SK-N-MC (cell line): ENCODE data around the gene DOC2B.
"Not testable (repeated sequence)": the region's sequence is repeated elsewhere in the genome, so short reads cannot be mapped to it uniquely, and the experiment has no call there.

Source experiments
- DNase-seq: peaks from one replicate; pipeline ENCODE4 v3.0.0-alpha.2; 2011; ENCODE audit warnings: low read depth, low spot score
- H3K27ac ChIP-seq: fragments of 200-600 bp; sonication (generic); 2 replicates; pipeline ENCODE4 v1.5.1; 2016; ENCODE audit warnings: mixed run types
- H3K36me3 ChIP-seq: fragments of 200-600 bp; sonication (generic); 2 replicates; pipeline ENCODE4 v1.6.1; 2017; ENCODE audit warnings: antibody characterized with exemption, low read length, mixed read lengths; ENCODE audit not compliant: insufficient read depth
- H3K4me3 ChIP-seq: fragments of 200-600 bp; sonication (generic); 2 replicates; pipeline ENCODE4 v1.5.1; 2016
- H3K9ac ChIP-seq: fragments of 200-600 bp; sonication (generic); 2 replicates; pipeline ENCODE4 v1.8.0; 2017; ENCODE audit warnings: mixed run types, mixed read lengths; ENCODE audit not compliant: insufficient read length
- H3K9me3 ChIP-seq: fragments of 200-600 bp; sonication (generic); 2 replicates; pipeline ENCODE4 v1.6.1; 2017; ENCODE audit warnings: low read depth, mild to moderate bottlenecking, antibody characterized with exemption, low read length, moderate library complexity, mixed read lengths
- EZH2 ChIP-seq: fragments of 200-600 bp; sonication (generic); IDR thresholded peaks from one replicate; pipeline ENCODE4 v1.6.1; 2017; ENCODE audit warnings: antibody characterized with exemption
- FOXP2 ChIP-seq: optimal IDR thresholded peaks from 2 replicates; pipeline ENCODE3; 2011; ENCODE audit warnings: mild to moderate bottlenecking, moderate library complexity; ENCODE audit not compliant: insufficient read depth; ENCODE audit errors: extremely low read length, control extremely low read depth
- POLR2AphosphoS5 ChIP-seq: IDR thresholded peaks from 2 replicates; pipeline ENCODE4 v1.6.1; 2012; ENCODE audit warnings: mild to moderate bottlenecking, low read depth, low read length, borderline replicate concordance

The DOC2B gene

DNA sequence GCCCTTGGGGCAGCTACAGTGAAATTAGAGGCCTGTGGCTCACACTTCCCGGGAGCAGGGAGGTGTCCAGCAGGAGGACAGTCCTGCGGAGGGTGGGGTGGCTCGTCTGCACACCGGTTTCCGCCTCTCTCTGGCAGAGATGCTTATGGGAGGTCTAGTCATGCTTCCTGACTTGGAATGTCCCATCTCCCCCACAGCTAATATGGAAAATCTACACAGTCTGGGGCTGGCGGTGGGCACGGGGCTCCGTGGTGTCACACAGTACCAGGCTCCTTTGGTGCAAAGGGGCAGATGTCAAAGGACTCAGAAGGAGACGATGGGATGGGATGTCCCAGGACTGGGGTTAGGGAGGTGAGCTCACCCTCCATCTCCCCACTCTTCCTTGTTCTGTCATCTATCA lies 44.1 kb upstream of the DOC2B start:
- Histone ChIP-seq H3K4me3 (no peak overlapping the region), H3K9me3 (no peaks in the 10 kb centered on the region), H3K36me3 (no peaks in the 10 kb centered on the region), H3K27ac (no peak overlapping the region), H3K9ac (no peak overlapping the region)
- no peak for DNase-seq
- no peak for TF ChIP-seq FOXP2
- TF ChIP-seq POLR2AphosphoS5: no peak
- TF ChIP-seq EZH2: no peak

DNA sequence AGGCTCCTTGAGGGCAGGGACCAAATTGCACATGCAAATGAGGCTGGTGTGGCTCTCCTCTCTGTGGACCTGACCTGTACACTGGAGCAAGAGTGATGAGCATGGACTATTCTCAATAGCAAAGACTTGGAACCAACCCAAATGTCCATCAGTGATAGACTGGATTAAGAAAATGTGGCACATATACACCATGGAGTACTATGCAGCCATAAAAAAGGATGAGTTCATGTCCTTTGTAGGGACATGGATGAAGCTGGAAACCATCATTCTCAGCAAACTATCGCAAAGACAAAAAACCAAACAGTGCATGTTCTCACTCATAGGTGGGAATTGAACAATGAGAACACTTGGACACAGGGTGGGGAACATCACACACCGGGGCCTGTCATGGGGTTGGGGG lies 43.1 kb upstream of the DOC2B start:
- not testable (repeated sequence) for H3K9ac ChIP-seq, DNase-seq, H3K4me3 ChIP-seq, H3K36me3 ChIP-seq, H3K27ac ChIP-seq, H3K9me3 ChIP-seq

DNA sequence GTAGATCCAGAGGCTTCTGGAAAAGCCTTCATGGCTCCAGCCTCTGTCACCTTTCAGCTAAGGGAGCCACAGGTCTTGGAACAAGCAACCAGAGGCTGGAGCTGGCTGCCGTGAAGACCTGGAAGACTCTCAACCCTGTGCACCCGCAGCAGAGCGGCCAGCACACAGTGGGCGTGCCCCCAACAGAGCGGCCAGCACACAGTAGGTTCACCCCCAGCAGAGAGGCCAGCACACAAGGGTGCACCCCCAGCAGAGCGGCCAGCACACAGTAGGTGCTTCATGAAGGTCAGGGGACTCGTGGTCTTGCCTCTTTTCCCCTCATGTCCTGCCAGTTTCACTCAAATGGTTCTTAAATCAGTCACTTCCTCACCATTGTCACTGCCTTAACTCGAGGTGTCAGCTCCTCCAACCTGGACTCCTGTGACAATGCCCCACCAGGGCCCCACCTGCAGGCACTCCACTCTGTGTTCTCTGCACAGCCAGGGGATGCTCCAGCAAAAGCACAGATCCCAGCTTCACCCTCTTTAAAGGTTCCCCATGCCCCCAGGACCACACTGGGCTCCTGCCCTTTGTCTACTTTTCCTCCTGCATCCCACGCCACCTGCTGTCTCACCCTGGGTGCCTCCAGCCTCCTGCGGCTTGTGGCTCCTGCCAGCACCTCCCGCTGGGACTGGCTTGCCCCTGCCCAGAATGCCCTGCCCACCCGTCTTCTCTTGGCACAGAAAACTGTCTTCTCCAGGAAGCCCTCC lies 42.4 kb upstream of the DOC2B start:
- TF ChIP-seq EZH2: no peak
- Histone ChIP-seq H3K36me3 (no peaks in the 10 kb centered on the region), H3K9me3 (no peaks in the 10 kb centered on the region), H3K27ac (no peak overlapping the region), H3K4me3 (no peak overlapping the region), H3K9ac (no peak overlapping the region)
- DNase-seq: no peak

DNA sequence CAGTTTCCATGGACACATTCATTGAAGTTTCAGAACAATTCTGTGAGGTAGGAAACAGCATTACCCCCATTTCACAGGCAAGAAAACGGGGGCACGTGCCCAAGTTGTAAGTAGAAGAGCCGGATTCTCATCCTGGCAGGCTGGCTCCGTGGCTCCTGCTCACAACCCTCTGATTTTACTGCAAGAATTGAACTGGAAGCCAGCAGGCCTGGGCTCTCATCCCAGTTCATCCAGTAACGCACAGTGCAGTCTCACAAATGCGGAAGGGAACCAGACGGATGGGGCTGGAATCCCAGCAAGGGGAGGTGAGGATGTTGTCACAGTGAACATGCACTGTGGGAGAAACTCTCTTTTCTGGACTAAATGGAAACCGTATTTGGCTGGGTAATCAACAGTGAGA lies 40.7 kb upstream of the DOC2B start:
- no peak for TF ChIP-seq POLR2AphosphoS5
- TF ChIP-seq FOXP2: no peak
- TF ChIP-seq EZH2: no peak
- Histone ChIP-seq H3K4me3 (no peak overlapping the region), H3K9me3 (no peaks in the 10 kb centered on the region), H3K27ac (no peak overlapping the region), H3K36me3 (no peaks in the 10 kb centered on the region), H3K9ac (no peak overlapping the region)
- DNase-seq: no peak

DNA sequence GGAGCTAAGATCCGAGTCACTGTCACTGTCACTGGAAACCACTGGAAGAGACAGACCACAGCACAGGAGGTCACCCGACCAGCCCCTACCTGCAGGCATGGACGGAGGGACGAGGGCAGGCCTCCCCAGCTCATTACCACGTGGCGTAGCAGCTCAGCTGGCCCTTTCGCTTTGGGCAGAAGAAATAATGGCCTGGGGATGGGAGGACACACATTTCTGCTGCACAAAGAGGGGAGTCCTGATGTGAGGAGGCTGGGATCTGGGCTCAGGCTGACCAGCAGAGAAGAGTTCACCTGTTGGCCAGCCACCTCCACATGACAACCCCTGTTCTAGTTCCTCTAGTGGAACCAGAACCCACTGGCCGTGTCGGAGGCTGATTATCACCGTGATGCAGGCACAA lies 38.2 kb upstream of the DOC2B start:
- TF ChIP-seq POLR2AphosphoS5 (no peak), FOXP2 (no peak), EZH2 (no peak)
- no peak overlapping the region for H3K4me3 ChIP-seq
- DNase-seq: no peak
- no peaks in the 10 kb centered on the region for H3K36me3 ChIP-seq
- H3K9me3 ChIP-seq: no peaks in the 10 kb centered on the region
- H3K9ac ChIP-seq: no peak overlapping the region
- no peak overlapping the region for H3K27ac ChIP-seq

DNA sequence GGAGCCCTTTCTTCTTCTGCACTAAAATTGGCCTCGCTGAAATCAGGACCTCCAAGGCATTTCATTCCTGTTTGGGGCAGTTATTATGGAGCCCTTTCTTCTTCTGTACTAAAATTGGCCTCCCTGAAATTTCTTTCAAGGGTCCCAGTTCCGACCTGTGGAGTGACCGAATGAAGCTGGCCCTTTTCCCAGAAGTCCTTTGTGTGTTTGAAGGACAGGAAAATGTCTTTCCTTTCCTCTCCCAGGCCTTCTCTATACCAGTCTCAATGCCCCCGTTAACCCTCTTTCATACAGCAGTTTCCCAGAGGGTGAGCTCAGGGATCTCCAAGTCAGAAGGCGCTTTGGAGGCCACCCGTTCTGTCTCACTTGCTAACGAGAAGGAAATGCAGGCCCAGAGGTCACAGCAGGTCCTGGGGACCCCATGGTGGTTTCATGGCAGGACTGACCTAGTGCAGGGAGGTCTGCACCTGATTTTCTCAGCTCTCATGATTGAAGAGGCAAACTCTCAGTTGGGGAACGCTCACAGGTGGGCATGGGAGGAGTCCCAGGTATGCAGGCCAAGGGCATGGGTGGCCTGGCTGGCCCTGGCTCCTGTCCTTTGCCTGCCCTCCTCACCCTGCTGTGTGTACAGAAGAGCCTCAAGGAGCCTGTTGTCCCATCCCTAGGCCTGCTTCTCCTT lies 37.1 kb upstream of the DOC2B start:
- Histone ChIP-seq H3K9me3 (no peaks in the 10 kb centered on the region), H3K4me3 (no peak overlapping the region), H3K9ac (no peak overlapping the region), H3K27ac (0 out of 2 replicates have a peak overlapping the region, but pooled peaks have one; percentile 13), H3K36me3 (no peaks in the 10 kb centered on the region)
- no peak for DNase-seq
- TF ChIP-seq POLR2AphosphoS5 (no peak), EZH2 (no peak), FOXP2 (no peak)

DNA sequence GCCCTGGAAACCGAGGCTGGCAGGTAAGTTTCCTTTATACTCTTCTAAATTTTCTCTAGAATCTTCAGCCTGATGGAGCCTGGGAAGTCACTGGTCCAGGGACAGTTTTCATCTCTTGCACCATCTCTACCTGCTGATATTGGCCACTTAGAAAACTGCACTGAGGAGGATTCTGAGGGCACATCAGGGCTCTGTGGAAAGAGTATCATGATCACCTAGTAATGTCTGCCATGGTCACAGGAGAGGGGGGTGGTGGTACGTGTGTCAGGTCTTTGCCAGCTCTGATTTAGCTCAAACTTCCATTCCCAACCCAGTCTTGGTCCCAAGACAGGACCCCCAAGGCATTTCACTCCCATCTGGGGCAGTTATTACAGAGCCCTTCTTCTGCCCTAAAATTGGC lies 35.2 kb upstream of the DOC2B start:
- H3K4me3 ChIP-seq: no peak overlapping the region
- H3K9ac ChIP-seq: no peak overlapping the region
- no peak overlapping the region for H3K27ac ChIP-seq
- no peaks in the 10 kb centered on the region for H3K36me3 ChIP-seq
- no peak for DNase-seq
- no peaks in the 10 kb centered on the region for H3K9me3 ChIP-seq
- TF ChIP-seq EZH2: no peak
- no peak for TF ChIP-seq POLR2AphosphoS5
- no peak for TF ChIP-seq FOXP2

DNA sequence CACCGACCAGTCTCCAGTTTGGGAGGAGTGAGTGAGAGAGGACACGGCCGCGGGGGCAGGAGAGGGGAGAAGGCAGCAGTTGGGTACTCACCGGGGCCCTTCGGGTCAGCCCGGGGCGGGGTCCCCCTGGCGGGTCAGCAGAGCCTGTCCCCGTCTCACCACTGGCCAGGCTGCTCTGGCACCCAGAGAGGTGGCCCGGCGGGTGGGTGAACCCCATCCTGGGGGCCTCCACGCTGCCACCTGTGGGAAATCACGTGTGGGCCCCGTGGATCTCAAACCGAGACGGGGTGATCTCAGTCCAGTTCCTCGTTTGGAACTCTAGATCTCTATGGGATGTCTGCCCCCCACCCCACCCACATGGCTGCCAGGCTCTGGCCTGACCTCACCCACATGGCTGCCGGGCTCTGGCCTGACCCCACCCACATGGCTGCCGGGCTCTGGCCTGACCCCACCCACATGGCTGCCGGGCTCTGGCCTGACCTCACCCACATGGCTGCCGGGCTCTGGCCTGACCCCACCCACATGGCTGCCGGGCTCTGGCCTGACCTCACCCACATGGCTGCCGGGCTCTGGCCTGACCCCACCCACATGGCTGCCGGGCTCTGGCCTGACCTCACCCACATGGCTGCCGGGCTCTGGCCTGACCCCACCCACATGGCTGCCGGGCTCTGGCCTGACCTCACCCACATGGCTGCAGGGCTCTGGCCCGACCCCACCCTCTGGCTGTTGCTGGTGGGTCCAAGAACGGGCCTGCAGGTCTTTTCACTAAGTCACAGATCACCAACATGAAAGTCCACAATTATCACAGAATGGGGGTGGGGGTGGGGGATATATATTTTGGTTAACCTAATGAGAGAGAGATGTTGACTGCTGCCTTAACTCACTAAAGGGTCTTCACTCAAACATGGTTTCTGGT lies 34.4 kb upstream of the DOC2B start:
- not testable (repeated sequence) for DNase-seq, H3K4me3 ChIP-seq, H3K9ac ChIP-seq, H3K36me3 ChIP-seq, H3K27ac ChIP-seq, H3K9me3 ChIP-seq

DNA sequence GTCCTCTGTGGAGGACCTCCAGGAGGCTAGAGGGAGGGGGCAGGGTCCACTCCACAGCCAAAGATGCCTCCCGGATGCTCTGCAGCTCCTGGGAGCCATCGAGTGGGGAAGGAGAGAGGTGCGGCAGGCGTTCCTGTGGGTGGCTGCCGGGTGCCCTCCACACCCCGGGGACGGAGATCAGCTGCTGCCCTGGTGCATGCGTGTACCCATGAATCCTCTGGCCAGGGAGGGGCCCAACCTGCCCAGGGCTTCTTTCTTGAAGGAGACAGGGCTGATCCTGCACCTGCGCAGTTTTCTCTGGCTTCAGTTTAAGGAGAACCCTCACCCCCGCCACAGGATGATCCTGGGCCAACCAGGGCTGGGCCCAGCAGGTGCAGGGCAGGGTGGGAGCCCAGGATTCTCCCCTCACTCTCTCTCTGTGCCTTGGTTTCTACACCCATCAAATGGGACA lies 33.5 kb upstream of the DOC2B start:
- Histone ChIP-seq H3K9ac (no peak overlapping the region), H3K36me3 (no peaks in the 10 kb centered on the region), H3K4me3 (no peak overlapping the region), H3K9me3 (no peaks in the 10 kb centered on the region), H3K27ac (no peak overlapping the region)
- DNase-seq: no peak
- TF ChIP-seq EZH2 (no peak), FOXP2 (no peak), POLR2AphosphoS5 (no peak)
